CD4-positive, alpha-beta T cell treated with Interleukin-12 subunit alpha and Interleukin-12 subunit beta, for 1 hour (primary cell): ENCODE results near the gene MTHFD2L.

Experiments used
- DNase-seq: peaks from one replicate; pipeline ENCODE4 v3.0.0-alpha.2; 2020

MTHFD2L gene

GRCh38 chr4:74258963-74259362 lies 101.0 kb downstream of the MTHFD2L start:
- DNase-seq: no peak

- no peak for DNase-seq
These were observed 102.1 kb downstream of the MTHFD2L start for GRCh38 chr4:74260036-74260435.

GRCh38 chr4:74262522-74262921 lies 104.6 kb downstream of the MTHFD2L start:
- no peak for DNase-seq

- no peak for DNase-seq
These were observed 105.6 kb downstream of the MTHFD2L start for GRCh38 chr4:74263551-74263950.

GRCh38 chr4:74266081-74266480 lies 108.2 kb downstream of the MTHFD2L start:
- no peak for DNase-seq

GRCh38 chr4:74267998-74268606 lies 110.2 kb downstream of the MTHFD2L start:
- DNase-seq: no peak

- no peak for DNase-seq
These were observed 110.7 kb downstream of the MTHFD2L start for GRCh38 chr4:74268643-74269042.

GRCh38 chr4:74278490-74278889 lies 120.6 kb downstream of the MTHFD2L start:
- DNase-seq: no peak

GRCh38 chr4:74279716-74280115 lies 121.8 kb downstream of the MTHFD2L start:
- no peak for DNase-seq

- DNase-seq: no peak
These were observed 125.0 kb downstream of the MTHFD2L start for GRCh38 chr4:74282926-74283325.

GRCh38 chr4:74283614-74284013 lies 125.7 kb downstream of the MTHFD2L start:
- DNase-seq: no peak

GRCh38 chr4:74284053-74284452 lies 126.1 kb downstream of the MTHFD2L start:
- no peak for DNase-seq

GRCh38 chr4:74287164-74287563 lies 129.2 kb downstream of the MTHFD2L start:
- no peak for DNase-seq

- no peak for DNase-seq
These were observed 129.9 kb downstream of the MTHFD2L start for GRCh38 chr4:74287791-74288190.

GRCh38 chr4:74291471-74291870 lies 133.6 kb downstream of the MTHFD2L start:
- DNase-seq: no peak

- no peak for DNase-seq
These were observed 134.4 kb downstream of the MTHFD2L start for GRCh38 chr4:74292111-74292870.

GRCh38 chr4:74293558-74293957 lies 135.6 kb downstream of the MTHFD2L start:
- no peak for DNase-seq

- no peak for DNase-seq
These were observed 136.8 kb downstream of the MTHFD2L start for GRCh38 chr4:74294681-74295080.

GRCh38 chr4:74297539-74297938 lies 139.6 kb downstream of the MTHFD2L start:
- DNase-seq: no peak

GRCh38 chr4:74304095-74304625 lies 146.2 kb downstream of the MTHFD2L start:
- DNase-seq: no peak

- no peak for DNase-seq
These were observed 147.1 kb downstream of the MTHFD2L start for GRCh38 chr4:74305000-74305399.

GRCh38 chr4:74307170-74307569 lies 149.3 kb downstream of the MTHFD2L start:
- no peak for DNase-seq

GRCh38 chr4:74308215-74308614 lies 150.3 kb downstream of the MTHFD2L start, which contains the start of gene EPGN:
TSS of gene EPGN (plus strand) at chr4:74308470. CDS start at chr4:74308534, 64 bp downstream.
- no peak for DNase-seq

GRCh38 chr4:74309223-74309622 lies 151.3 kb downstream of the MTHFD2L start:
- DNase-seq: no peak
